Panc1 (cell line): Measurements from ENCODE around the gene RPS15.

Experiments
- POLR2AphosphoS5 ChIP-seq: IDR thresholded peaks from 2 replicates; pipeline ENCODE4 v1.6.1; 2012; ENCODE audit warnings: mild to moderate bottlenecking, low read depth, low read length, moderate library complexity
- SIN3A ChIP-seq: IDR thresholded peaks from 2 replicates; pipeline ENCODE4 v1.6.1; 2012; ENCODE audit warnings: low read depth, mild to moderate bottlenecking, low read length, moderate library complexity, borderline replicate concordance; ENCODE audit not compliant: insufficient read depth
- TF ChIP-seq, protein P1 (sequence below): fragments of 450-650 bp; IDR thresholded peaks from 2 replicates; pipeline ENCODE4 v1.5.1; 2017; ENCODE audit warnings: mild to moderate bottlenecking
- TF ChIP-seq, protein P2 (sequence below), 2 experiments: IDR thresholded peaks; 2 replicates each; pipeline ENCODE4 v1.6.1; 2011 to 2012; ENCODE audit warnings: low read depth in 2 of 2, control low read depth in 1 of 2, low read length in 1 of 2, mild to moderate bottlenecking in 1 of 2, moderate library complexity in 1 of 2; ENCODE audit not compliant: insufficient read depth in 1 of 2

GRCh38 chr19:1470055-1470304, 31.8 kb downstream of the RPS15 start:
- TF ChIP-seq, protein P1, sequence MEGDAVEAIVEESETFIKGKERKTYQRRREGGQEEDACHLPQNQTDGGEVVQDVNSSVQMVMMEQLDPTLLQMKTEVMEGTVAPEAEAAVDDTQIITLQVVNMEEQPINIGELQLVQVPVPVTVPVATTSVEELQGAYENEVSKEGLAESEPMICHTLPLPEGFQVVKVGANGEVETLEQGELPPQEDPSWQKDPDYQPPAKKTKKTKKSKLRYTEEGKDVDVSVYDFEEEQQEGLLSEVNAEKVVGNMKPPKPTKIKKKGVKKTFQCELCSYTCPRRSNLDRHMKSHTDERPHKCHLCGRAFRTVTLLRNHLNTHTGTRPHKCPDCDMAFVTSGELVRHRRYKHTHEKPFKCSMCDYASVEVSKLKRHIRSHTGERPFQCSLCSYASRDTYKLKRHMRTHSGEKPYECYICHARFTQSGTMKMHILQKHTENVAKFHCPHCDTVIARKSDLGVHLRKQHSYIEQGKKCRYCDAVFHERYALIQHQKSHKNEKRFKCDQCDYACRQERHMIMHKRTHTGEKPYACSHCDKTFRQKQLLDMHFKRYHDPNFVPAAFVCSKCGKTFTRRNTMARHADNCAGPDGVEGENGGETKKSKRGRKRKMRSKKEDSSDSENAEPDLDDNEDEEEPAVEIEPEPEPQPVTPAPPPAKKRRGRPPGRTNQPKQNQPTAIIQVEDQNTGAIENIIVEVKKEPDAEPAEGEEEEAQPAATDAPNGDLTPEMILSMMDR: no peak
- TF ChIP-seq, protein P2, sequence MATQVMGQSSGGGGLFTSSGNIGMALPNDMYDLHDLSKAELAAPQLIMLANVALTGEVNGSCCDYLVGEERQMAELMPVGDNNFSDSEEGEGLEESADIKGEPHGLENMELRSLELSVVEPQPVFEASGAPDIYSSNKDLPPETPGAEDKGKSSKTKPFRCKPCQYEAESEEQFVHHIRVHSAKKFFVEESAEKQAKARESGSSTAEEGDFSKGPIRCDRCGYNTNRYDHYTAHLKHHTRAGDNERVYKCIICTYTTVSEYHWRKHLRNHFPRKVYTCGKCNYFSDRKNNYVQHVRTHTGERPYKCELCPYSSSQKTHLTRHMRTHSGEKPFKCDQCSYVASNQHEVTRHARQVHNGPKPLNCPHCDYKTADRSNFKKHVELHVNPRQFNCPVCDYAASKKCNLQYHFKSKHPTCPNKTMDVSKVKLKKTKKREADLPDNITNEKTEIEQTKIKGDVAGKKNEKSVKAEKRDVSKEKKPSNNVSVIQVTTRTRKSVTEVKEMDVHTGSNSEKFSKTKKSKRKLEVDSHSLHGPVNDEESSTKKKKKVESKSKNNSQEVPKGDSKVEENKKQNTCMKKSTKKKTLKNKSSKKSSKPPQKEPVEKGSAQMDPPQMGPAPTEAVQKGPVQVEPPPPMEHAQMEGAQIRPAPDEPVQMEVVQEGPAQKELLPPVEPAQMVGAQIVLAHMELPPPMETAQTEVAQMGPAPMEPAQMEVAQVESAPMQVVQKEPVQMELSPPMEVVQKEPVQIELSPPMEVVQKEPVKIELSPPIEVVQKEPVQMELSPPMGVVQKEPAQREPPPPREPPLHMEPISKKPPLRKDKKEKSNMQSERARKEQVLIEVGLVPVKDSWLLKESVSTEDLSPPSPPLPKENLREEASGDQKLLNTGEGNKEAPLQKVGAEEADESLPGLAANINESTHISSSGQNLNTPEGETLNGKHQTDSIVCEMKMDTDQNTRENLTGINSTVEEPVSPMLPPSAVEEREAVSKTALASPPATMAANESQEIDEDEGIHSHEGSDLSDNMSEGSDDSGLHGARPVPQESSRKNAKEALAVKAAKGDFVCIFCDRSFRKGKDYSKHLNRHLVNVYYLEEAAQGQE (IDR thresholded peaks at IDR 0.05; ENCODE audit: insufficient read depth in 1 of 2, low read depth in 2 of 2, low read length in 1 of 2): no peak
- TF ChIP-seq POLR2AphosphoS5 (no peak), SIN3A (no peak)
